Femur (tissue), 1 donor: ENCODE results near the gene DVL2.
"Not testable (repeated sequence)": the region's sequence is repeated elsewhere in the genome, so short reads cannot be mapped to it uniquely, and the experiment has no call there.

Source experiments
- DNase-seq: peaks from one replicate; pipeline ENCODE4 v3.0.0-alpha.2; 2017

DVL2 gene

GRCh38 chr17:7191571-7192270, 42.6 kb downstream of the DVL2 start:
- DNase-seq, result peak; percentile 68

- no peak for DNase-seq
These were observed 43.2 kb downstream of the DVL2 start for GRCh38 chr17:7191069-7191468.

DNA sequence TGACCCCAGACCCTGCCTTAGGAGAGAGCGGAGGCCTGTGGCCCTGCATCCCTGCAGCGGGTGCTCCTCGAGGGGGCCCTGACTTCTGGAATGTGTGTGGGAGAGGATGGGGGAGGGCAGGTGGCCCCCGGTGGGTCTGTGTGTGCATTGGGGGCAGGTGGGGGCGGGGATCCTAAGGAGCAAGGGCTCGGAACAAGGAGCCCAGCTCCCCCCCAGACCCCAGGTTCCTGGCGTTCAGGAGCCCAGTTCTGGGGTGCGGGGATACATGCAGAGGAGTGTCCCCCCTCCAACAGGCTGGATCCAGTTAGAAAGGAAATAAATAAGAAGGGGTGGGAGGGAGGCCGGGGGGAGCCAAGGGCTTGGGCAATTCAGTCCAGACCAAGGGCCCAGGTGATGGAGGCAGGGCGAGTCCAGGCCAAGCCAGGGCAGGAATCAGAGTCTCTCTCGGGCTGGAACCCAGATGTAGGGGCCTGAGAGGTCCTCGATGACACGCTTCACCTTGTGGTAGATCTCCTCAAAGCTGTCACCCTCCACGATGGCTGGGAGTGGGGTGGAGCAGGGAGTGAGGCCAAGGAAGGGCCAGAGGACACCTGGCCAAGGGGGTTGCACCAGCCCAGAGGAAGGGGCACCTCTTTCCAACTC, 43.9 kb downstream of the DVL2 start:
- peak; percentile 21 for DNase-seq

DNA sequence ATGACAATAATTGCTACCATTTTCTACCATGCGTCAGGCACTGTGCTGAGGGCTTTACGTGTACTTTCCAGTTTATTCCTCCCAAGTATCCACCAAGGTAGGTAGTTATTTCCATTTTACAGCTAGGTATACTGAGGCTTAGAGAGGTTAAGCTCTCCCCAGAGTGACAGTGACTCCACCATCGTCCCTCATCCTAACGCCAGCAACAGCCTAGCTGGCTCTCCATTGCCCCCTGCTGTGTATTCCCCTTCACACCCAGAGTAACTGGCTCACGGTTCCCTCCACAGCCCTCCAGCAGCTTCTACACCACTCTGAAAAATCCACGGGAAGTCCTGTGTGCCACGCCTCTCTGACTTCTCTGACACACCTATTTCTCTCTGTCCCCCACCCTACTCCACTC, 48.1 kb downstream of the DVL2 start:
- DNase-seq, result peak; percentile 18

GRCh38 chr17:7184647-7185046, 49.7 kb downstream of the DVL2 start:
- DNase-seq, result no peak

GRCh38 chr17:7184091-7184488, 50.2 kb downstream of the DVL2 start:
- DNase-seq, result no peak

DNA sequence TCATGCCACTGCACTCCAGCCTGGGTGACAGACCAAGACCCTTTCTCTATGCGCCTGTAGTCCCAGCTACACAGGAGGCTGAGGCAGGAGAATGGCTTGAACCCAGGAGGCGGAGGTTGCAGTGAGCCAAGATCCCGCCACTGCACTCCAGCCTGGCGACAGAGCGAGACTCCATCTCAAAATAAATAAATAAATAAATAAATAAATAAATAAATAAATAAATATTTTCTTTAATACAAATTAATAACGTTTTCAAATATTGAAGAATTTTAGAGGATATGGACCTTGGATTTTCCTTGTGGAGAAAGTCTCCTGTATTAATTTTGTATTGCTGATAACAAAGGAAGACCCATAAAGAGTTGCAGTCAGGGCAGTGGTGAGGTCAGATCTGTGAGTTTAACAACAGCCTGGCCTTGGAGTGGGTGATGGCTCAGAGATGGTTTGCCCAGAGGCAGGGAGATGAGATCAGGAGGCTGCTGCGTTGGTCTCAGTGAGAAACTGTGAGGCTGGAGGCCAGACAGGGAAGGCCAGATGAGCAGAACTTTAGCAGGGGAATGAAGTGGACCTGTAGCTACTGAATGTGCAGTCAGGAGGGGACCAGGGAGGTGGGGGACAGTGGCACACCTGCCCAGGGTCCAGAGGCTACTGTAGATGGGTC, 50.8 kb downstream of the DVL2 start:
- no peak for DNase-seq

DNA sequence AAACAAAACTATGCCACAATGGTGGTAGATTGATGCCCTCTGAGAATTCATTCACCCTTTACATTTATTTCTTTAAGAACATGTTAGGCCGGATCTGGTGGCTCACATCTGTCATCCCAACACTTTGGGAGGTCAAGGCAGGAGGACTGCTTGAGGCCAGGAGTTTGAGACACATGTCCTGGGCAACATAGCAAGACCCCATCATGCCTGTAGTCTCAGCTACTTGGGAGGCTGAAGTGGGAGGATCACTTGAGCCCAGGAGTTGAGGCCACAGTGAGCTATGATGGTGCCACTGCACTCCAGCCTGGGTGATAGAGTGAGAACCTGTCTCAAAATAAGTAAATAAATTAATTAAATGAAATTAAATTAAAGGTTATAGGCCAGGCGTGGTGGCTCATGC, 52.2 kb downstream of the DVL2 start:
- not testable (repeated sequence) for DNase-seq

DNA sequence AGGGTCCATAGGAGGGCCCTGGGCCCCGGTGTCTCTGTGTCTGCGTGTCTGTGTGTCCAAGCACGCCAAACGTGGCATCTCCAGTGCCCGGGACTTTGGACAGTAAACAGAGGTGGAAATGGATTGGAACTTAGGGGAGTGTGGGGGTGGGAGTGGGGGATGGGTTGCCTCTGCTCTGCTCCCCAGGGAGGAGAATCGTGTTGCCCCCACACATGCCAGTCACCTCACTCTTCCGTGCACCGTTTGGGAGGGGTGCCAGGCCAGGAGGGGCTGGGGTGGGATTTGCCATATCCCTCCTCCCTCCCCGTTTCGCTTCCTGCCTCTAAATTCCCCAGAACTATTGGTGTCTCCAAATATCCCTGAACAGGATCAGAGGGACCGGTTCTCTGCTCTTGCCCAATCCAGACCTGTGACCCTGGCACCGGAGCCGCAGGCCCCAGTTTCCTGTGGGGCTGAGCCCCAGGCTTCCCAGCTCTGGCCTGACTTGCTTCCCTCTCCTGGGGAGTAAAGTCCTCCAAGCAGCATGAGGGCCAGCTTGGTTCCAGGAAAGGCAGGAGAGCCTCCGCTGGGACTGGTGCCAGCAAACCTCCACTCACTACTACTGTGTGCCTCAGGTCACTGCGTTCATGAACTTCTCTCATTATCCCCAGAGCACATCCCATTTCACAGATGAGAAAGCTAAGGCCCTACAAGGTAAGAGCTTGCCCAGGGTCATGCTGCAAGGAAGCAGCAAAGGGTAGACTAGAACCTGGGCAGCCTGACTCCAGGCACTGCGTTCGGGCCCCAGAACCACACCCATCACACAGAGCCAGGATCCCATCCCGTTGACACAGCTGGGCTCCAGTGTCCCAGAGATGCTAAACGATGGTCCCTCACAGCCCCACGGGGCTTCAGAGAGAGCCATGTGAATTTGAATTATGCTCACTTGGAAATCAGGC, 54.7 kb downstream of the DVL2 start, which contains the start of gene ASGR1:
TSS of gene ASGR1 (minus strand) at position 54 of the 938 bp plus-strand sequence. CDS start 807 bp downstream, outside the sequence.
- no peak for DNase-seq

GRCh38 chr17:7178973-7179316, 55.4 kb downstream of the DVL2 start:
- DNase-seq, result no peak

GRCh38 chr17:7177954-7178477, 56.3 kb downstream of the DVL2 start:
- DNase-seq, result peak; percentile 63

DNA sequence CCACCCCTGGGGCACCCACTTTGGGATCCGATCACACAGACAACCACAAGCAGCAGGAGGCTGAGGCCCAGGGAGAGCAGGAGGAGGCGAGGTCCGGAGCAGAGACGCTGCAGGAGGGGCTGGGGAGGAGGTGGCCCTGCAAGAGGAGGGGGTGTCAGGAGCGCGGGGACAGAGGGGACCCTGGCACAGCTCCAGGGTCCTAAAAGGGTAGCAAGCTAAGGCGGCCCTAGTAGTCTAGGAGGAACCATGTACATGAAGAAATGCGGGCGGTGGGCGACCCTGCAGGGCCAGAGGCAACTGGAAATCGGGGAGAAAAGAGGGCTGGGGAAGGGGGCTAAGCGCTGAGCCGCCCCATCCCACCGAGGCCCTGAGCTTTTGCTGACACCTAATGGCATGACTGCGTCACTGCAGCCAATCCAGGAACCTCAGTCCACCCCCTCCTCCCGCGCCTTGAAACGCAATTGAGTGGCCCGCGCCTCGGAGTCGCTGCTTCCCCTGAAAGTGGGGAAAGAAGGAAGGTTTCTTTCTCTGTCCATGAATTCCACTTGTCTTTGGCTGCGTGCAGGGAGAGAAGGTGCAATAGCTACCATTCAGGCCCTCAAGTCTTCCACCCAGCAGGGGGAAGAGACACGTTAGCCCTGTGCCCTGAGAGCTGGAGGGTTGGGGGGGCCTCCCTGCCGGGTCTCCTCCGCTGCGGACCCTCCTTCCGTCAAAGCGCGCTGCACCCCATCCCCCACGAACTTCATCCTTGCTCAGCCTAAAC, 56.9 kb downstream of the DVL2 start:
- DNase-seq, result peak; percentile 87

GRCh38 chr17:7176841-7177190, 57.5 kb downstream of the DVL2 start:
- DNase-seq, result no peak

DNA sequence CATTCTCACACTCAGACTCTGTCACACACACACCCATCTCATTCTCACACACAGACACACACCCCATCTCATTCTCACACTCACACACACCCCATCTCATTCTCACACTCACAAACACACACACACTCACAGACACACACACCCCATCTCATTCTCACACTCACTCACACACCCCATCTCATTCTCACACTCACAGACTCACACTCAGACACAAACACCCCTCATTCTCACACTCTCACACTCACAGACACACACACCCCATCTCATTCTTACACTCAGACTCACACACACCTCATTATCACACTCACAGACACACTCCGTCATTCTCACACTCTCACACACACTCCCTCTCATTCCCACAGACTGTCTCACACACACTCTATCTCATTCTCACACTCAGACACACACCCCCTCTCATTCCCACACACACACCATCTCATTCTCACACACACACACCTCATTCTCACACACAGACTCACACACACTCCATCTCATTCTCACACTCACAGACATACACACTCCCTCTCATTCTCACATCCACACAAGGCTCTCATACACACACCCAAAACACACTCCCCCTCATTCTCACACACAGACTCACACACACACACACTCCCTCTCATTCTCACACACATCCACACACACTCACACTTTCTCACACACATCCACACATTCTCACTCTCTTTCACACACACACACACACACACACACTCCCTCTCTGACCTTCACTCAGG, 58.0 kb downstream of the DVL2 start:
- DNase-seq, result no peak
